HCT116 (cell line): ENCODE measurements around the gene ILRUN. TPM values are rescaled to one million over a fixed set of nuclear protein-coding genes. Genes with fewer than 3 reads are reported as not detected.
A peak's percentile ranks its signal among the peaks of the same experiment; 100 is the strongest.

ENCODE experiments used
- ATAC-seq: fragments of 200-7000 bp; cut with Tn5 transposase; 2 replicates; pipeline ENCODE4 v1.9.1; 2020; ENCODE audit warnings: mild to moderate bottlenecking, moderate library complexity
- Bru-seq: library from RNA; stranded (reverse); fragments of 400-500 nt; gene quantifications from one replicate; lab custom pipeline; 2021; lab: Mats Ljungman, UMichigan
- BruChase-seq, 2 experiments: library from RNA; stranded (reverse); fragments of 400-500 nt; gene quantifications; one replicate each; lab custom pipeline; 2021; lab: Mats Ljungman, UMichigan
- BruUV-seq: library from RNA; stranded (reverse); fragments of 400-500 nt; replicated peaks from 2 replicates; lab custom pipeline; 2021; lab: Mats Ljungman, UMichigan
- CTCF ChIA-PET: fragments of 300-600 bp; sonication (Branson Sonifier 250); formaldehyde crosslinking; loops from one replicate; lab custom pipeline; 2021; ENCODE audit warnings: antibody characterized with exemption; lab: Charles Lee
- POLR2A ChIA-PET: fragments of 300-600, 350-600 bp; sonication (Branson Sonifier 250); formaldehyde crosslinking; loops from one replicate; lab custom pipeline; 2021; ENCODE audit warnings: antibody characterized with exemption; lab: Charles Lee
- RAD21 ChIA-PET, 2 experiments: fragments of 300-600 bp; sonication (Branson Sonifier 250); formaldehyde crosslinking; loops; one replicate each; lab custom pipeline; 2023; ENCODE audit warnings: low total read pairs in 2 of 2; ENCODE audit not compliant: uncharacterized antibody in 2 of 2, unreplicated experiment in 2 of 2, low non-redundant PET in 1 of 2; lab: Charles Lee
- DNase-seq: peaks from one replicate; pipeline ENCODE4 v3.0.0-alpha.2; 2010; ENCODE audit warnings: low read depth, low spot score
- H2AFZ ChIP-seq: fragments of 200-600 bp; shearing (Covaris generic), sonication (generic); 2 replicates; pipeline ENCODE4 v1.6.1; 2017; ENCODE audit warnings: low read depth, mixed run types, mixed read lengths, antibody characterized with exemption, low read length; ENCODE audit not compliant: poor library complexity, severe bottlenecking
- H3K27ac ChIP-seq: 2 replicates; pipeline ENCODE4 v1.5.1; 2012; ENCODE audit warnings: low read depth, low read length
- H3K27me3 ChIP-seq: fragments of 200-600 bp; sonication (generic); 2 replicates; pipeline ENCODE4 v1.6.1; 2016; ENCODE audit warnings: mixed run types, low read length, mixed read lengths; ENCODE audit not compliant: insufficient read depth
- H3K36me3 ChIP-seq, 2 experiments: fragments of 200-500 bp in 1 of 2; fragments of 200-600 bp in 1 of 2; sonication (Bioruptor generic) in 1 of 2; sonication (generic) in 1 of 2; 2 replicates each; pipeline versions ENCODE4 v1.5.1 to v1.6.1; 2014 to 2016; ENCODE audit warnings: low read length in 2 of 2, inconsistent platforms in 1 of 2, mixed read lengths in 1 of 2, mixed run types in 1 of 2; ENCODE audit not compliant: insufficient read depth in 2 of 2, control insufficient read depth in 1 of 2
- H3K4me1 ChIP-seq, 2 experiments: fragments of 200-600 bp in 1 of 2; sonication (generic) in 1 of 2; 2 replicates each; pipeline versions ENCODE4 v1.5.1 to v1.6.1; 2012 to 2017; ENCODE audit warnings: low read length in 2 of 2, inconsistent platforms in 1 of 2, mild to moderate bottlenecking in 1 of 2, mixed read lengths in 1 of 2, mixed run types in 1 of 2, moderate library complexity in 1 of 2; ENCODE audit not compliant: insufficient read depth in 2 of 2, control insufficient read depth in 1 of 2
- H3K4me2 ChIP-seq: fragments of 200-600 bp; sonication (generic); 2 replicates; pipeline ENCODE4 v1.6.1; 2017; ENCODE audit warnings: mixed run types, low read length, mixed read lengths
- H3K4me3 ChIP-seq, 2 experiments: fragments of 200-600 bp in 1 of 2; sonication (generic) in 1 of 2; replicated peaks in 1 of 2; 2 replicates each; pipeline ENCODE4 v1.5.1; 2011 to 2016; ENCODE audit warnings: low read length in 2 of 2, control low read depth in 1 of 2, low read depth in 1 of 2, mild to moderate bottlenecking in 1 of 2, mixed read lengths in 1 of 2, mixed run types in 1 of 2
- H3K79me2 ChIP-seq: fragments of 200-600 bp; sonication (generic); 2 replicates; pipeline ENCODE4 v1.6.1; 2017; ENCODE audit warnings: mild to moderate bottlenecking, mixed run types, low read length, moderate library complexity, mixed read lengths; ENCODE audit not compliant: insufficient read depth
- H3K9ac ChIP-seq: fragments of 200-600 bp; sonication (generic); 2 replicates; pipeline ENCODE4 v1.6.1; 2016; ENCODE audit warnings: low read length, mixed read lengths
- H3K9me2 ChIP-seq: fragments of 200-600 bp; sonication (generic), shearing (Covaris generic); 2 replicates; pipeline ENCODE4 v1.6.1; 2017; ENCODE audit warnings: mixed run types, mild to moderate bottlenecking, moderate library complexity; ENCODE audit not compliant: insufficient read depth
- H3K9me3 ChIP-seq, 2 experiments: fragments of 200-500 bp in 1 of 2; fragments of 200-600 bp in 1 of 2; sonication (Bioruptor generic) in 1 of 2; sonication (generic) in 1 of 2; 2 replicates each; pipeline ENCODE4 v1.6.1; 2014 to 2017; ENCODE audit warnings: low read length in 2 of 2, mixed read lengths in 2 of 2, inconsistent platforms in 1 of 2, low read depth in 1 of 2, mild to moderate bottlenecking in 1 of 2, mixed run types in 1 of 2, moderate library complexity in 1 of 2; ENCODE audit not compliant: control insufficient read depth in 1 of 2, insufficient read depth in 1 of 2
- H4K20me1 ChIP-seq: fragments of 200-600 bp; sonication (generic), shearing (Covaris generic); 2 replicates; pipeline ENCODE4 v1.6.1; 2017; ENCODE audit warnings: mixed run types, mild to moderate bottlenecking, moderate library complexity; ENCODE audit not compliant: insufficient read depth
- EGR1 ChIP-seq: IDR thresholded peaks from 2 replicates; pipeline ENCODE4 v1.6.1; 2012; ENCODE audit warnings: low read depth
- FOSL1 ChIP-seq: IDR thresholded peaks from 2 replicates; pipeline ENCODE4 v1.6.1; 2012; ENCODE audit warnings: low read depth
- POLR2A ChIP-seq: IDR thresholded peaks from 2 replicates; pipeline ENCODE4 v1.7.0; 2011; ENCODE audit warnings: borderline replicate concordance; ENCODE audit not compliant: insufficient read depth, insufficient read length; ENCODE audit errors: extremely low read depth
- POLR2AphosphoS5 ChIP-seq: IDR thresholded peaks from 2 replicates; pipeline ENCODE4 v1.6.1; 2011; ENCODE audit warnings: mild to moderate bottlenecking, low read depth, low read length, moderate library complexity
- YY1 ChIP-seq: IDR thresholded peaks from 2 replicates; pipeline ENCODE4 v1.6.1; 2011; ENCODE audit warnings: low read length, low read depth, moderate library complexity, mild to moderate bottlenecking; ENCODE audit not compliant: insufficient replicate concordance; ENCODE audit errors: extremely low read depth
- intact Hi-C: fragments of 100-400 bp; cut with micrococcal nuclease; formaldehyde crosslinking; loops from 2 replicates; pipeline ENCODE4 v1.10.0; 2022
- long read RNA-seq: library from polyadenylated mRNA; unstranded; transcript quantifications from one replicate; pipeline ENCODE4 v2.0.0, GENCODE V29; 2021; ENCODE audit not compliant: unreplicated experiment
- polyA plus RNA-seq: library from polyadenylated mRNA; unstranded; fragments of >200 nt; gene quantifications from 2 replicates; pipeline ENCODE4 v1.2.1, GENCODE V29; 2012; ENCODE audit warnings: missing spikeins
- total RNA-seq: library from RNA; stranded (reverse); gene quantifications from one replicate; pipeline ENCODE4 v1.2.1, GENCODE V29; 2021; ENCODE audit not compliant: unreplicated experiment
- TF ChIP-seq, protein P1 (sequence below): IDR thresholded peaks from 2 replicates; pipeline ENCODE4 v1.6.1; 2011; ENCODE audit warnings: mild to moderate bottlenecking, low read length, moderate library complexity; ENCODE audit not compliant: insufficient replicate concordance; ENCODE audit errors: extremely low read depth

The ILRUN gene
- total RNA-seq (51.9 TPM), Bru-seq, nascent RNA (percentile 76 among the genes with signal in this experiment), BruChase-seq, experiment 1, labeled RNA remaining after a 6-hour chase (percentile 79 among the genes with signal in this experiment), BruChase-seq, experiment 2, labeled RNA remaining after a 2-hour chase (percentile 74 among the genes with signal in this experiment)
- polyA plus RNA-seq, result 32.0 and 35.1 TPM in 2 replicates
- long read RNA-seq, full-length matches to known transcripts, result 8 of 28 reads
- long read RNA-seq, partial matches to known transcripts, result 4 of 28 reads
- long read RNA-seq, other reads (novel, unspliced or antisense), result 16 of 28 reads

DNA sequence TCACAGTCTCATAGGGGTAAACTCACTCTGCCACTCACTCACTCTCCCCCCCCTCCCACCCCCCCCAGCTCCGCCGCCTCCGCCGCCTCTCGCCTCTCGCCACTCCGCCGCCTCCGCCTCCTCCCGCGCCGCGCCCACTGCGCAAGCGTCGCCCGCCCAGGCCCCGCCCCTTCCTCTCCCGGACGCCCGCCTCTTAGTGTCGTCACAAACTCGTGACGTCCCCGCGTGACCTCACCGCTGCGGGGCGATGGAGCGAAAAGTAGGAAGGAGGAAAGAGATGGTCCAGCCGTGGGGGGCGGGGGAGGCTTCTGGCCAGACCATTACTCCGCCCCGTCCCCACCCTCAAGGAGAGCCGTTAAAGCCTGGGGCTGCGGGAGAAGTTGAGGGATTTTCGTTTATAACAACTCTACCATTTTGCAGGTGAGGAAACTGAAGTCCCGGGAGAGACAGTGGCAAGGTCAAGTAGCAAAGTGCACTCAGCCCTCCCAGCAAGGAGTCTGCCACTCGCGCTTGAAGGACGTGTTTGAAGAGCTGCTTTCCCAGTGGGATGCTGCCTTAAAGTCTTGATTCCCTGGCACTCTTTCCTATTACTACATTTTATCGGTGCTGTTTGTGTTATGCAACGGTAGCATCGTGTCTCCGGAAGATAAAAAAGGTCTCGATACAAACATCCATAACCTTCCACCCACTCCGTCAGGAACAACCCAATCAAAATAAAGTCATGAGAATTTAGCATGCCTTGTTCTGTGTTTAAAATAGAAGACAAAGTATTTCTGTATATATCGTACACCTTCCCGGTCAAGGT, at the start of gene ILRUN:
Gene ILRUN, minus strand, starts transcription at position 29 of the 805 bp plus-strand sequence. CDS start 164 bp downstream, outside the sequence.
- TSS peak; percentile 99 for BruUV-seq
- Histone ChIP-seq H3K9me3 (no peaks in the 10 kb centered on the region), H3K4me3 (peak within 1 kb of the TSS; percentile 93 to 99), H3K79me2 (peaks cover 45% of the 10 kb centered on the region), H4K20me1 (no peaks in the 10 kb centered on the region), H3K4me2 (peak within 1 kb of the TSS; percentile 90), H3K4me1 (peaks cover 0 to 18% of the 10 kb centered on the region in 2 experiments; a peak in 3 of 4 replicates)
- peak; percentile 93 for ATAC-seq
- ChIA-PET POLR2A (interaction anchor here (1.2 kb wide), 1 partner anchor 60 kb away, joined by 3 read pairs; the partner anchor contains the start of gene SNRPC), CTCF (no interaction called here)
- intact Hi-C loops, result loop anchor here (2.0 kb wide), 1 partner anchor 60 kb away; the partner anchor contains the start of gene SNRPC
- TF ChIP-seq FOSL1, result no peak
- TF ChIP-seq, protein P1, sequence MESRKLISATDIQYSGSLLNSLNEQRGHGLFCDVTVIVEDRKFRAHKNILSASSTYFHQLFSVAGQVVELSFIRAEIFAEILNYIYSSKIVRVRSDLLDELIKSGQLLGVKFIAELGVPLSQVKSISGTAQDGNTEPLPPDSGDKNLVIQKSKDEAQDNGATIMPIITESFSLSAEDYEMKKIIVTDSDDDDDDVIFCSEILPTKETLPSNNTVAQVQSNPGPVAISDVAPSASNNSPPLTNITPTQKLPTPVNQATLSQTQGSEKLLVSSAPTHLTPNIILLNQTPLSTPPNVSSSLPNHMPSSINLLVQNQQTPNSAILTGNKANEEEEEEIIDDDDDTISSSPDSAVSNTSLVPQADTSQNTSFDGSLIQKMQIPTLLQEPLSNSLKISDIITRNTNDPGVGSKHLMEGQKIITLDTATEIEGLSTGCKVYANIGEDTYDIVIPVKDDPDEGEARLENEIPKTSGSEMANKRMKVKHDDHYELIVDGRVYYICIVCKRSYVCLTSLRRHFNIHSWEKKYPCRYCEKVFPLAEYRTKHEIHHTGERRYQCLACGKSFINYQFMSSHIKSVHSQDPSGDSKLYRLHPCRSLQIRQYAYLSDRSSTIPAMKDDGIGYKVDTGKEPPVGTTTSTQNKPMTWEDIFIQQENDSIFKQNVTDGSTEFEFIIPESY, result no peak
- peak; percentile 53 for TF ChIP-seq POLR2A
- peak; percentile 68 for TF ChIP-seq POLR2AphosphoS5
- TF ChIP-seq YY1, result peak; percentile 29
- peak; percentile 71 for TF ChIP-seq EGR1
- TF ChIP-seq, all 23 proteins: peak for 4
- H3K27ac ChIP-seq, result peak within 1 kb of the TSS; percentile 70
- no peaks in the 10 kb centered on the region for H3K36me3 ChIP-seq
- RAD21 ChIA-PET, result interaction anchor here in 1 of 2 experiments (1.1 kb wide), 1 partner anchor 81 kb away, joined by 4 read pairs; no protein-coding TSS in a partner anchor
- H2AFZ ChIP-seq, result no peak within 1 kb of the TSS
- H3K9me2 ChIP-seq, result no peaks in the 10 kb centered on the region
- peak; percentile 81 for DNase-seq
- H3K9ac ChIP-seq, result peak within 1 kb of the TSS; percentile 98
- no peaks in the 10 kb centered on the region for H3K27me3 ChIP-seq
